Femur (tissue), 1 donor: ENCODE measurements around the gene CD300LB.

ENCODE experiments used
- DNase-seq: peaks from one replicate; pipeline ENCODE4 v3.0.0-alpha.2; 2017

CD300LB gene

GRCh38 chr17:74547736-74548135 lies 16.5 kb upstream of the CD300LB start:
- DNase-seq = no peak

- no peak for DNase-seq
Observed at GRCh38 chr17:74547264-74547663, 16.0 kb upstream of the CD300LB start.

GRCh38 chr17:74546586-74546985 lies 15.3 kb upstream of the CD300LB start:
- no peak for DNase-seq

DNA sequence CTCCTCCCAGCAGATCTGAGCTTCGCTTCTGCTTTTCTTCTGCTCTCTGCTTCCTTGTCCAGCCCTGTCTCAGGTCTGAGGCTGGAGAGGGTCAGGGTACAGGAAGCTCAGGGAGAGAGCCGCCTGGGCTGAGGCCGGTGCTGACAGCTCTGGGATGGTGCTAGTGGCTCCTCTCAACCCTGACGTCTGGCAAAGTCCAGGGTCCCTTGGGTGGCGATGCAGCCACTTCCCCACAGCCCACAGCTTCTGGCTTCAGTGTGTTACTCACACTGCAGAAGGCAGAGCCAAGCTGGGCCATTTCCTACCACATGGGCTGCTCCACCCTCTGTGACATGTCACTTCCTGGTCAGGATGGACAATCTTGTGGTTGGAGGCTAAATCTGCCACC lies 14.6 kb upstream of the CD300LB start, which contains the start of gene CD300C:
TSS of gene CD300C (minus strand) at position 273 of the 388 bp plus-strand sequence. CDS start 333 bp downstream, outside the sequence.
- DNase-seq = peak; percentile 48

DNA sequence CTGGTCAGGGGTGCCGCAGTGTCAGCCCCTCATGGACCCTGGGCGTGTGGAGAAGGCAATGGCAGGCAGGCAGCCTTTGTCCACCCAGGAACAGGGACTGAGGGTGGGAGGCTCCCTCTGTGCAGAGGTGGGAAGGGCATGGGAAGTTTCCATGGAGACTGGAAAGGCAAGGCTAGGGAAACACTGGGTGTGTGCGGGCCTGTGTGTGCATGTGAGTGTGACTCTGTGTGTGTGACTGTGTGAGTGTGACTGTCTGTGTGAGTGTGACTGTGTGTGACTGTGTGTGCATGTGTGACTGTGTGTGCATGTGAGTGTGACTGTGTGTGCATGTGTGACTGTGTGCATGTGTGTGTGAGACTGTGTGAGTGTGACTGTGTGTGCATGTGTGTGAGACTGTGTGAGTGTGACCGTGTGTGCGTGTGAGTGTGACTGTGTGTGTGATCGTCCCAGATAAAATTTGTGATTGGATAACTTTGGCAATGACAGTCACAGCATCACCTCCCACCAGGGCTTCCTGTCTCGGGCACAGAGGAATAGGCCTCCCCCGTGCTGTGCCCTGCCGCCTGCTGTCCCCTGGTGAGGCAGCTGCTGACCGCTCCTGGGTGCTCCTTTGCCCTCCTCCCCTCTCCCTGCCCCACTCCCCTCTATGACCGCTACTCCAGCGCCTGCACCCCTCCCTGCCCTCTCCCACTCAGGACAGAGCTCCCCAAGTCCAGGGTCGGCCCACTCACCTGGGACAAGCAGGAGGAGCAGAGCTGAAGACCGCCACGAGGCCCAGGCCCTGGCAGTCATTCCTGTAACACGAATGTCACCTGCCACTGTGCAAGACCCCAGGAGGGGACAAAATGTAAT lies 13.9 kb upstream of the CD300LB start:
- DNase-seq = no peak

DNA sequence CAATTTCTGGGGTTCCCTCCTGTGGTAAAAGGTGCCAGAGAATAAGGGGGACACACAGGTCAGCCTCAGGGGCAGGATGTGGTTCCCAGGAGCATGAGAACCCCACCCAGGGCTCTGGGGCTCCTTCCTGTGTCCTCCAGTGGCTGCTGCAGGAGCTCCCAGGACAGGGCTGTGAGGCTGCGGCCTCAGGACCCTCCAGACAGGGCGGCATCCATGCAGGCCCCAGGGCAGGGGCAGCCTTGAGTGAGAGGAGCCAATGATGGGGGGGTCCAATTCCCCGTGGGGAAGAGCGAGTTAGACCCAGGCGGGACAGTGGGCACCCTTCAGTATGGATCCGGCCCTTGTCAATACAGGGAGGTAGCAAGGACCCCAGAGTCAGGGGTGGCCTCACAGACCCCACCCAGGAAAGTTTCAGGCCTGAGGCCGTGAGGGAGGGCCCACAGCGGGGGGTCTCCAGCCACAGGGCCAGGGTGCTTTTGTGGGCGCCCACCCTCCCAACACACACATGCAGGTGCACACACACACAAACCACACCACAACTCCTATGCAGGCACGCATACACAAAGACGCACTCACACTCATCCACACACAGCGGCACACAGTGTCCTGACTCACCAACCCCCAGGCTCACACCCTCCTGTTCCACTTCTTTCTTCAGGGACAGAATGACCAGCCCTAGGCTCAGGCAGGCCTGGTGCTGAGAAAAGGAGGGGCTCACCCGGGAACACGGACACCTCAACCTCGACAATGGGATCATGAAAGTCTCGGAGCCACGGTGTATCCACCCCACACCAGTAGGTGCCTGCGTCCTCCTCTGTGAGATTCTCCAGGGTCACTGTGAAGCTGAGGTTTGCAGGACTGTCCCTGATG lies 12.9 kb upstream of the CD300LB start:
- no peak for DNase-seq

DNA sequence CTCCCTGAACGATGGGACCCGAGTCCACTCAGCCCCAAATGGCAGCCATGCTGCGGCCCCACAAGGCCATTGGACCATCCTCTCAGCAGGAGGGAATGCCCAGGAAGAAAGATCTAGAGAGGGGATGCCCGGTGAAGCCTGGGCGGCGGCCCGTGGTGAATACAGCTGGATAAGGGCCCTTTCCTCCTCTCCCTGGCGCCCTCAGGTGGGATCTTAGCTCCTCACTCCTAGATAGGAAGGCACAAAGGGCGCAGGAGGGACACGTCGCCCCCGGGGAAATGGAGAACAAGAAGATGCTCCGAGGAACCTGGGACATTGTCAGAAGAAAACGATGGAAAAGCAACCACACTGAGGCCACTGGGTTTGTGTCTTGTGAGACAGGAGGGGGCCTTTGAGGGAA lies 12.1 kb upstream of the CD300LB start:
- DNase-seq = no peak

GRCh38 chr17:74542727-74543383 lies 11.6 kb upstream of the CD300LB start:
- DNase-seq = no peak

DNA sequence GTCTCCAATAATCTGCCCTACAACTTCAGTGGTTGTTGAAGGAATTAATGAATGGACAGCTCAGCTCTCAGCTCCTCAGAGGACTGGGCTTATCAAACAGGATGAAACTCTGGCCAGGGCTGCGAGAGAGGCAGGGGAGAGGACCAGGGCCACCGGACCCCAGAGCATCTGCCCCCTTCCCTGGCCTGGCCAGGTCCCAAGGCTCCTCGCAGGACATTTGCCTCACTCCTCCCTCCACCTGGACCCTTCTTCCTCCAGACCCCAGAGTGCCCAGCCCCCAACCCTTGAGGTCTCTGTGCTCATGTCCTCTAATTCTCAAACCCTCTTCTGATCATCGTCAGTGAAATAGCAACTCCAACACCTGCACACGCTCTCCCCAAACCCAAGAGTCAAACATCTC lies 10.9 kb upstream of the CD300LB start:
- DNase-seq = no peak

- no peak for DNase-seq
Observed at GRCh38 chr17:74541176-74542111, 10.2 kb upstream of the CD300LB start.

GRCh38 chr17:74539281-74539820 lies 8.1 kb upstream of the CD300LB start:
- no peak for DNase-seq

GRCh38 chr17:74536890-74537289 lies 5.6 kb upstream of the CD300LB start:
- DNase-seq = no peak

- peak; percentile 60 for DNase-seq
Observed at GRCh38 chr17:74532115-74532514, 840 bp upstream of the CD300LB start.

- DNase-seq = no peak
Observed at GRCh38 chr17:74530831-74531150, 484 bp downstream of the CD300LB start.

- DNase-seq = no peak
Observed at GRCh38 chr17:74529243-74529642, 2.0 kb downstream of the CD300LB start.

DNA sequence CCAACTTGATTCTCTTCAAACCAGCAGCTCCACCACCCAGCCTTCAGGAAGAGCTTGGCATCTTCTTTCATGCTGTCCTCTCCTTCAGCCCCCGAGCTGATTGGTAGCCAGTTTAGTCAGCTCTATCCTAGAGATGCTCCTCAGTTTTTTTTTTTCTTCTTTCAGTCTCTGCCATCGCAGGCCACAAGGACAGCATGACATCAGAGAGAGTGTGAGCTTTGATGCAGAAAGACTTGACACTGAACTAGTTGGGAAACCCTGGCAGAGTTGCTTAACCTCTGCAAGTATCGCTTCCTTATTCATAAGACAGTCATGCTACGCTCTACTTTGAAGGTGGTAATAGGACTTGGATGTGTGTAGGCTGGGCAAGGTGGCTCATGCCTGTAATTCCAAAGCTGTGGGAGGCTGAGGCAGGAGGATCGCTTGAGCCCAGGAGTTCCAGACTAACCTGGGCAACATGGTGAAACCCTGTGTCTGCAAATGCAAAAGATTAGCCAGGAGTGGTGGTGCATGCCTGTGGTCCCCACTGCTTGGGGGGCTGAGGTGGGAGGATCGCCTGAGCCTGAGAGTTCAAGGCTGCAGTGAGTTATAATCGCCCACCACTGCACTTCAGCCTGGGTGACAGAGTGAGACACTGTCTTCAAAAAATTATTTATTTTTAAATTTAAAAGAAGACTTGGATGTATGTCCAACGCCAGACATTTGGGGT lies 2.6 kb downstream of the CD300LB start:
- peak; percentile 50 for DNase-seq

- DNase-seq = no peak
Observed at GRCh38 chr17:74527756-74528155, 3.5 kb downstream of the CD300LB start.

DNA sequence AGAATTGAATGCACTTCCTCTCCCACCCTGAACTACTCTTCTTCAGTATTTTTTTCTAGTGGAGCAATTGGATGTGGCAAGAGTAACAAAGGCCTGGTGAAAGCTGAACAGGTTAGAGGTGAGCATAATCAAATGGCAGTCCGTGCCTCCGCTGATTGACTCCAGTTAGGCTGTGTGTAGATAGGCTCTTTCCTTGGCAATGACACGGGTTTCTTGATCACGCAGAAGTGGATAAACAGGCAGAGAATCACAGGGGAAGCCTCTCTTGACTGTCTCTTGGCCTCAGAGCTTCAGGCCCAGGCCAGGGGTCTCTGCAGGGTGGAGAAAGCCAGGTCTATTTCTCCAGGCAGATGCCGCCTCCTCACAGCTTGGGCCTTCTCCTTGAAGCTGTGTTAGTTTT lies 4.2 kb downstream of the CD300LB start:
- no peak for DNase-seq

GRCh38 chr17:74526681-74527080 lies 4.6 kb downstream of the CD300LB start:
- DNase-seq = no peak

- no peak for DNase-seq
Observed at GRCh38 chr17:74525781-74526288, 5.4 kb downstream of the CD300LB start.

DNA sequence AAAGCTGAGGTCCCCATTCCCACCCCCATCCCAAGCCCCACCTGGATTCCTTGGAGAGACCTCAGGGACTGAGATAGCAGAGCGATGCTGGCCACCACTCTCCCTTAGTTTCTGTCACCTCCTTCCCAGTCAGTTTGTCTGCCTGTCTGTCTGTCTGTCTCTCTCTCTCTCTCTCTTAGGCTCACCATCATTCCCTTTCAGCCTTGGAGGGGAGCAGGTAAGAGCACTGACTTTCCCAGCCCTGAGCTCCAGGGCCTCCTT lies 5.9 kb downstream of the CD300LB start:
- no peak for DNase-seq
